ENCODE results near the gene SLC25A31. TPM values are rescaled to one million over a fixed set of nuclear protein-coding genes. Genes with fewer than 3 reads are reported as not detected.

The SLC25A31 gene
- polyA plus RNA-seq, 1 donor (not counting 4 experiments of a cell fraction or from before 2014, with no cell fraction given) = not detected

DNA sequence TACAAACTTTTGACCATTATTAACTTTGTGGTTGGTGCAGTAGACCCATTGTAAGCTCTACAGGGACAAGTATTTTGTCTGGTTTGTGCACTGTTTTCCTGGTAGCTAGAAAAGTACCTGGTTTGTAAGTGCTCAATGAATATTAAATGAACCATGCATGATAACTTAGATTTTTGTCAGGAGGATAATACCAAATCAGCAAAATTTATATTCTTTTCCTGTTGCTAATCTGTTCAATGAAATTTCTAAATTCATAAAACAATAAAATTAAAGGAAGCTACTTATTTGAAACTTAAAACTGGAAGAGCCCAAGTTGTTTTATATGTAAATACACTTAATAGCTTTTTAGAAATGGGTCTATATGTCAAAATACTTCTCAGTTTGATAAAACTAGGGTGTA lies 69.5 kb downstream of the SLC25A31 start:
- H3K9ac ChIP-seq (ENCODE audit: control insufficient read depth, extremely low read depth, insufficient read depth, low read length) = no peak overlapping the region
- no peak for DNase-seq (ENCODE audit: low read depth, low spot score)
- no peak for FAIRE-seq
- no peak overlapping the region for H2AFZ ChIP-seq (ENCODE audit: control insufficient read depth, low read length)
- no peaks in the 10 kb centered on the region for H4K20me1 ChIP-seq (ENCODE audit: control insufficient read depth, extremely low read depth, insufficient read depth, low read length)
- no peaks in the 10 kb centered on the region for H3K79me2 ChIP-seq (ENCODE audit: control insufficient read depth, insufficient read depth, low read length)
- H3K4me1 ChIP-seq (ENCODE audit: control insufficient read depth, extremely low read depth, insufficient read depth, low read length) = no peaks in the 10 kb centered on the region
- H3K36me3 ChIP-seq (ENCODE audit: control insufficient read depth in 2 of 2, extremely low read depth in 1 of 2, insufficient read depth in 2 of 2, low read length in 2 of 2) = no peaks in the 10 kb centered on the region
- H3K4me2 ChIP-seq (ENCODE audit: control insufficient read depth, extremely low read depth, insufficient read depth, low read depth, low read length) = no peak overlapping the region
- H3K27me3 ChIP-seq (ENCODE audit: control insufficient read depth, extremely low read depth, insufficient read depth, low read length) = no peaks in the 10 kb centered on the region
- TF ChIP-seq, protein P1, sequence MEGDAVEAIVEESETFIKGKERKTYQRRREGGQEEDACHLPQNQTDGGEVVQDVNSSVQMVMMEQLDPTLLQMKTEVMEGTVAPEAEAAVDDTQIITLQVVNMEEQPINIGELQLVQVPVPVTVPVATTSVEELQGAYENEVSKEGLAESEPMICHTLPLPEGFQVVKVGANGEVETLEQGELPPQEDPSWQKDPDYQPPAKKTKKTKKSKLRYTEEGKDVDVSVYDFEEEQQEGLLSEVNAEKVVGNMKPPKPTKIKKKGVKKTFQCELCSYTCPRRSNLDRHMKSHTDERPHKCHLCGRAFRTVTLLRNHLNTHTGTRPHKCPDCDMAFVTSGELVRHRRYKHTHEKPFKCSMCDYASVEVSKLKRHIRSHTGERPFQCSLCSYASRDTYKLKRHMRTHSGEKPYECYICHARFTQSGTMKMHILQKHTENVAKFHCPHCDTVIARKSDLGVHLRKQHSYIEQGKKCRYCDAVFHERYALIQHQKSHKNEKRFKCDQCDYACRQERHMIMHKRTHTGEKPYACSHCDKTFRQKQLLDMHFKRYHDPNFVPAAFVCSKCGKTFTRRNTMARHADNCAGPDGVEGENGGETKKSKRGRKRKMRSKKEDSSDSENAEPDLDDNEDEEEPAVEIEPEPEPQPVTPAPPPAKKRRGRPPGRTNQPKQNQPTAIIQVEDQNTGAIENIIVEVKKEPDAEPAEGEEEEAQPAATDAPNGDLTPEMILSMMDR (optimal IDR thresholded peaks at IDR 0.05 in 1 of 3, IDR thresholded peaks at IDR 0.05 in 1 of 3, conservative IDR thresholded peaks at IDR 0.05 in 1 of 3; ENCODE audit: extremely low read depth in 1 of 3, insufficient read depth in 2 of 3, low read length in 3 of 3) = no peak
- TF ChIP-seq EZH2 (IDR thresholded peaks at IDR 0.05; ENCODE audit: low read length) = no peak
- dilution Hi-C loops (cut with MboI; ENCODE audit: extremely low pct_ligation_motif_present, low sequenced_read_pairs) = no loop called here
- H3K4me3 ChIP-seq (ENCODE audit: control insufficient read depth in 2 of 3, extremely low read depth in 1 of 3, insufficient read depth in 2 of 3, low read depth in 1 of 3, low read length in 3 of 3) = no peak overlapping the region
- no peak overlapping the region for H3K27ac ChIP-seq (ENCODE audit: control insufficient read depth, insufficient read depth, low read length)
- H3K9me3 ChIP-seq (ENCODE audit: control insufficient read depth, low read depth, low read length) = no peaks in the 10 kb centered on the region
- no peaks in the 10 kb centered on the region for H3K9me1 ChIP-seq (ENCODE audit: control insufficient read depth, extremely low read depth, insufficient read depth, low read length)

DNA sequence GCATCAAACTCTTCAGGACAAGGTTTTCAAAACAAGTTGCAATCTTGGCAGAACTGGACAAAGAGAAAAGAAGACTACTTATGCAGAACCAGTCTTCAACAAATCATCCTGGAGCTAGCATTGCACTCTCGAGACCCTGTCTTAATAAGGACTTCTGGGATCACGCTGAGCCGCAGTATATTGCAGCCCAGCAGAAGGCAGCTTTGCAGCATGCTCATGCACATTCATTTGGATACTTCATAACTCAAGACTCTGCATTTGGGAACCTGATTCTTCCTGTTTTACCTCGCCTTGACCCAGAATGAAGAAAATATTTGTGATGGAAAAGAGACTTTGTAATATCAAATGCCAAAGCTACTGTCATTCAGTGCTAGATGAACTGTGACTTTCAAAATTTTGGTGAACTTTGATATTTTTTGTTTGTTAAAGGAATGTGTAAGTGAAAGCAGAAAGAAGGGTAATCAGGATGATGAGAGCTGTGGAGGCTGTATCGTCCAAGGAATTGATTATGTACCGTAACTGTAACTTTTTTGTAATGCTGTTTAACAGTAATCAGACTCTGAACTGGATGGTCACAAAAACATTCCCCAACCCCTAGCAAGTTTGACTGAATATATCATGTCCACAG lies 79.1 kb downstream of the SLC25A31 start:
- Histone ChIP-seq H3K9me3 (ENCODE audit: control insufficient read depth, low read depth, low read length) (no peaks in the 10 kb centered on the region), H3K4me3 (ENCODE audit: control insufficient read depth in 2 of 3, extremely low read depth in 1 of 3, insufficient read depth in 2 of 3, low read depth in 1 of 3, low read length in 3 of 3) (no peak overlapping the region), H3K27me3 (ENCODE audit: control insufficient read depth, extremely low read depth, insufficient read depth, low read length) (no peaks in the 10 kb centered on the region), H3K9me1 (ENCODE audit: control insufficient read depth, extremely low read depth, insufficient read depth, low read length) (no peaks in the 10 kb centered on the region), H3K4me2 (ENCODE audit: control insufficient read depth, extremely low read depth, insufficient read depth, low read depth, low read length) (no peak overlapping the region), H3K9ac (ENCODE audit: control insufficient read depth, extremely low read depth, insufficient read depth, low read length) (no peak overlapping the region), H3K36me3 (ENCODE audit: control insufficient read depth in 2 of 2, extremely low read depth in 1 of 2, insufficient read depth in 2 of 2, low read length in 2 of 2) (peaks cover 0 to 6% of the 10 kb centered on the region in 2 experiments), H4K20me1 (ENCODE audit: control insufficient read depth, extremely low read depth, insufficient read depth, low read length) (no peaks in the 10 kb centered on the region), H3K4me1 (ENCODE audit: control insufficient read depth, extremely low read depth, insufficient read depth, low read length) (no peaks in the 10 kb centered on the region), H3K79me2 (ENCODE audit: control insufficient read depth, insufficient read depth, low read length) (no peaks in the 10 kb centered on the region), H2AFZ (ENCODE audit: control insufficient read depth, low read length) (no peak overlapping the region), H3K27ac (ENCODE audit: control insufficient read depth, insufficient read depth, low read length) (no peak overlapping the region)
- no peak for TF ChIP-seq EZH2 (IDR thresholded peaks at IDR 0.05; ENCODE audit: low read length)
- TF ChIP-seq, protein P1 (optimal IDR thresholded peaks at IDR 0.05 in 1 of 3, IDR thresholded peaks at IDR 0.05 in 1 of 3, conservative IDR thresholded peaks at IDR 0.05 in 1 of 3; ENCODE audit: extremely low read depth in 1 of 3, insufficient read depth in 2 of 3, low read length in 3 of 3) = peak in 1 of 3 experiments; percentile 23
- no peak for DNase-seq (ENCODE audit: low read depth, low spot score)
- dilution Hi-C loops (cut with MboI; ENCODE audit: extremely low pct_ligation_motif_present, low sequenced_read_pairs) = no loop called here
- FAIRE-seq = no peak

Measured in keratinocyte (primary cell).